NCI-H1930 (cell line): ENCODE data around the gene RNF182.
A peak's percentile ranks its signal among the peaks of the same experiment; 100 is the strongest.
"Not testable (repeated sequence)": the region's sequence is repeated elsewhere in the genome, so short reads cannot be mapped to it uniquely, and the experiment has no call there.

Source experiments
- DNase-seq, 2 experiments: peaks; one replicate each; lab custom pipeline; 2025; lab: John Stamatoyannopoulos, UW

RNF182 gene

GRCh38 chr6:13917141-13917540, 7.6 kb upstream of the RNF182 start:
- no peak for DNase-seq

GRCh38 chr6:13918686-13919250, 6.0 kb upstream of the RNF182 start:
- no peak for DNase-seq

- no peak for DNase-seq
These were observed 4.9 kb upstream of the RNF182 start for GRCh38 chr6:13919861-13920260.

GRCh38 chr6:13920552-13920951, 4.2 kb upstream of the RNF182 start:
- DNase-seq: no peak

- no peak for DNase-seq
These were observed 2.0 kb upstream of the RNF182 start for GRCh38 chr6:13922750-13923149.

- no peak for DNase-seq
These were observed 1.1 kb upstream of the RNF182 start for GRCh38 chr6:13923527-13924145.

- peak; percentile 65 to 69 for DNase-seq
These were observed 405 bp upstream of the RNF182 start for GRCh38 chr6:13924146-13924948.

GRCh38 chr6:13926378-13926777, 1.6 kb downstream of the RNF182 start:
- DNase-seq: no peak

- peak in 1 of 2 experiments; percentile 10 for DNase-seq
These were observed 2.5 kb downstream of the RNF182 start for GRCh38 chr6:13927203-13927602.

GRCh38 chr6:13929196-13929595, 4.4 kb downstream of the RNF182 start:
- DNase-seq: no peak

- no peak for DNase-seq
These were observed 7.1 kb downstream of the RNF182 start for GRCh38 chr6:13931797-13932402.

GRCh38 chr6:13932785-13933184, 8.0 kb downstream of the RNF182 start:
- DNase-seq: no peak

GRCh38 chr6:13934721-13935120, 10.0 kb downstream of the RNF182 start:
- DNase-seq: no peak

- DNase-seq: no peak
These were observed 10.6 kb downstream of the RNF182 start for GRCh38 chr6:13935190-13935880.

GRCh38 chr6:13935881-13936261, 11.1 kb downstream of the RNF182 start:
- DNase-seq: not testable (repeated sequence)

GRCh38 chr6:13941902-13942301, 17.1 kb downstream of the RNF182 start:
- no peak for DNase-seq

GRCh38 chr6:13943943-13944342, 19.2 kb downstream of the RNF182 start:
- no peak for DNase-seq

GRCh38 chr6:13946506-13946905, 21.8 kb downstream of the RNF182 start:
- no peak for DNase-seq

- DNase-seq: no peak
These were observed 22.9 kb downstream of the RNF182 start for GRCh38 chr6:13947611-13948178.

GRCh38 chr6:13952101-13952500, 27.3 kb downstream of the RNF182 start:
- no peak for DNase-seq

GRCh38 chr6:13953061-13953705, 28.4 kb downstream of the RNF182 start:
- DNase-seq: no peak
